AG10803 (cell line): Measurements from ENCODE around the gene PLCH1.

ENCODE experiments used
- DNase-seq: peaks from one replicate; pipeline ENCODE4 v3.0.0; 2010; ENCODE audit warnings: low read depth
- H3K4me3 ChIP-seq: 2 replicates; pipeline ENCODE4 v1.5.1; 2011; ENCODE audit warnings: mild to moderate bottlenecking, low read length, control low read depth
- CTCF ChIP-seq: conservative IDR thresholded peaks from 2 replicates; pipeline ENCODE4 v1.5.1; 2011; ENCODE audit warnings: mild to moderate bottlenecking, low read length, control low read depth, inconsistent platforms

Gene PLCH1

DNA sequence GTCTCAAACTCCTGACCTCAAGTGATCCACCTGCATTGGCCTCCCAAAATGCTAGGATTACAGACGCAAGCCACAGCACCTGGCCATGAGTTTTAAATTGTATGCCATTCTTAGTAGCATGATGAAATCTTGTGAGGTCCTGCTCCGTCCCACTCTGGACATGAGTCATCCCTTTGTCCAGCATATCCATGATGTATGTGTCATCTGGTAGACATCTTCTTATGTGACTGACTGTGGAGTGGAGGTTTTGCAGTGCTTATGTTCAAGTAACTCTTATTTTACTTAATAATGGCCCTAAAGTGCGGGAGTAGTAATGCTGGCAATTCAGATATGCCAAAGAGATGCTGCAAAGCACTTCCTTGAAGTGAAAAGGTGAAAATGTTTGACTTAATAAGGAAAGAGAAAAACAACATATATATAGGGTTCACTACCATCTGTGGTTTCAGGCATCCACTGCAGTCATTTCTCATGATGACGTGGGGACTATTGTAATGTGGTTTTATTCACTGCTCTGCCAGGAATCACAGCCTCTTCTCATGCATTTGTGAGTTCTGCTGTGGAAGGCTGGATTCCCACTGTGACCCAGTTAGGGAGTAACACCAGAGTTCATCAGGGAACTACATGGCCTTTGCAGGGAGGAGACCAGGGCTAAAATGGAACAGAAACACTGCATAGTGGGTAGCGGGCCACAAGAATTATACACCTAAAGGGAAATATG is 246.8 kb downstream of the PLCH1 start:
- peak; percentile 93 for DNase-seq
- no peak for TF ChIP-seq CTCF
- no peak overlapping the region for H3K4me3 ChIP-seq

GRCh38 chr3:155496206-155496605 is 248.7 kb downstream of the PLCH1 start:
- peak; percentile 33 for DNase-seq
- no peak overlapping the region for H3K4me3 ChIP-seq
- TF ChIP-seq CTCF, result no peak

DNA sequence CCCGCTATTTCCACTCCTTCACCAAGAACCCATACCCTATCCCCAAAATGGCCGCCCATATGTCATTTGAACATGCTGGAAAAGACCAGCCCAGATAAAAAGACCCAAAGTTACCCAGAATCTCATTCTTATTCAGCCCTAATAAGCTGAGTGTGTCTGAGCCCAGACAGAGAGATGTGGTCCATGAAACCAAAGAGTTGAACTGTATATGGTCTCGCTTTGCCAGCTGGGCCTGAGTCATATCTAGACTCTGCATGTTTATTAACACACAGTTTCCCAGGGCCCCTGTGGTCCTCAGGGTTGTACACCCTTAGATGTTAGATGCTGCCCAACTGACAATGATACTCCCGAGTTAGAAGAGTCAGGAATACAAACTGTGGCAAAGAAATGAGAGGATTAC is 249.5 kb downstream of the PLCH1 start:
- DNase-seq, result peak; percentile 6
- no peak overlapping the region for H3K4me3 ChIP-seq
- no peak for TF ChIP-seq CTCF

GRCh38 chr3:155494332-155494731 is 250.5 kb downstream of the PLCH1 start:
- H3K4me3 ChIP-seq, result no peak overlapping the region
- no peak for DNase-seq
- TF ChIP-seq CTCF, result no peak

DNA sequence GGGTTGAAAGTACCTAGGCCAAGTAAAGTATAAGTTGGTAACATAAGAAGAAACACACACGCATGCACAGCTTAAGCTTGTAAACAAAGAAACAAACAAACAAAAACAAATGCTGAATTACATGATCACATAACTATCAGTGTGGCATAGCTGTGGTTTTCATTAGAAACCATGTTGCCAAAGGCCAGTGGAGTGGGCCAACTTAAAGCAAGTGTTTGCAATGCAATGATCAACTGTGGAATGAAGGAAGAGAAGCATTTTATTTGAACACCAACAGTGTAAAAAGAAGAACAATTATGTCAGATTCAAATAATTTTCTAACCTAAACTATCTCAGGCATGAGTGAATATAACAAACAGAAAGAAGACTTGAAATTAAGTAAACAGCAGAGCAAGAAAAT is 252.0 kb downstream of the PLCH1 start:
- H3K4me3 ChIP-seq, result no peak overlapping the region
- DNase-seq, result peak; percentile 68
- TF ChIP-seq CTCF, result no peak

DNA sequence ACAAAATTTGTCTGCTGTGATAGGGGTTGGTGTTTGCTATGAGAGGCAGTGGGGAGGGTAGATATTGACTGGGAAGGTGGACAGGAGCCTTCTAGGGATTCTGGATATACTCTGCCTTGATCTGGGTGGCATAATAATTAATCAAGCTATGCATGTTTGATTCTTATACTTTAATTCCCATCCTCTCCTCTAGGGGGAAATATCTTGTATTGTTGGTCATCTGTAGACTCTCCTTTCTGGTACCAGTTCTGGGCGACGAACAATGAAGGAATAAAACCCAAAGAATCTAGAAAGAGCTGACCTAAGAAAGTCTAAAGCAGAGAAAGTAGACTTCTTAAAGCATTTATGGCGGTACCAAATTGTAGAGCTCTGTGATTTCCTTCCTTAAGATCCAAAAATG is 253.2 kb downstream of the PLCH1 start:
- DNase-seq, result no peak
- H3K4me3 ChIP-seq, result no peak overlapping the region
- no peak; the same call in 1 of the 2 replicates for TF ChIP-seq CTCF

DNA sequence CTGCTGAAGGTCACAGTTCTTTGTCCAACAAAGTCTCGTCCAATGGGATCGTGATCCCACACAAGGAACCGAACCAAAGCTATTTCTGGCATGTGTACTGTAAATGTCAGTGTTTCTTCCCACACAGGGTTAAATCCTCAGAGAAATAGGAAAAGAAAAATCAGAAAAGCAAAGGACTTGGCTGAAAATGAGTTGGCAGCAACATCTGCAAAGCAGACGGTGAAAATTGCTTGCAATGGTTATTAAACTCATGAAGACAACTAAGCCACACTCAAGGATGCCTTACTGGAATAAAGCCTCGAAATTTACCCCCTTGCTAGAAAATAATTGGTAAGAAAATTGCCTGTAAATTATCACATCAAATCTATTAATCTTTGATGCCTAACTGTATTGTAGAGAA is 256.2 kb downstream of the PLCH1 start:
- peak; percentile 13 for DNase-seq
- H3K4me3 ChIP-seq, result no peak overlapping the region
- TF ChIP-seq CTCF, result no peak
